Suprapubic skin (tissue), 4 donors: Measurements from ENCODE around the gene CHCHD5.

Experiments used
- CTCF ChIP-seq, 2 donors: fragments of 200-600 bp in 1 of 2; fragments of 450-650 bp in 1 of 2; sonication (generic) in 1 of 2; IDR thresholded peaks; one replicate each; pipeline ENCODE4 v1.5.1; 2016 to 2019; ENCODE audit warnings: antibody characterized with exemption in 2 of 2, mild to moderate bottlenecking in 1 of 2, moderate library complexity in 1 of 2
- POLR2A ChIP-seq, 2 donors: fragments of 450-650 bp; IDR thresholded peaks; one replicate each; pipeline ENCODE4 v1.6.1; 2017; ENCODE audit warnings: antibody characterized with exemption in 2 of 2, mild to moderate bottlenecking in 2 of 2, moderate library complexity in 2 of 2
- POLR2AphosphoS5 ChIP-seq, 3 donors: sonication (generic); formaldehyde crosslinking; IDR thresholded peaks; one replicate each; pipeline ENCODE4 v1.6.1; 2017; ENCODE audit warnings: antibody characterized with exemption in 3 of 3

GRCh38 chr2:112601754-112602153 lies 17.3 kb downstream of the CHCHD5 start:
- TF ChIP-seq CTCF (IDR thresholded peaks at IDR 0.05): no peak
- TF ChIP-seq POLR2AphosphoS5 (IDR thresholded peaks at IDR 0.05): no peak
- no peak for TF ChIP-seq POLR2A (IDR thresholded peaks at IDR 0.05)
